Right kidney (tissue), 9 donors: ENCODE results near the gene ST6GAL1.
"Not testable (repeated sequence)": the region's sequence is repeated elsewhere in the genome, so short reads cannot be mapped to it uniquely, and the experiment has no call there.

ENCODE experiments used
- DNase-seq: peaks from one replicate; pipeline ENCODE4 v3.0.0-alpha.2; 2016
- long read RNA-seq, 8 donors: transcript quantifications; one replicate each; lab custom pipeline, GENCODE V29; 2026

The ST6GAL1 gene
- long read RNA-seq, donor 1, full-length matches to known transcripts, result 8 of 57 reads
- long read RNA-seq, donor 1, partial matches to known transcripts, result 10 of 57 reads
- long read RNA-seq, donor 1, other reads (novel, unspliced or antisense), result 39 of 57 reads
- long read RNA-seq, donor 2, full-length matches to known transcripts, result 8 of 8 reads
- long read RNA-seq, donor 2, partial matches to known transcripts, result 0 of 8 reads
- long read RNA-seq, donor 2, other reads (novel, unspliced or antisense), result 0 of 8 reads
- long read RNA-seq, donor 3, full-length matches to known transcripts, result 6 of 6 reads
- long read RNA-seq, donor 3, partial matches to known transcripts, result 0 of 6 reads
- long read RNA-seq, donor 3, other reads (novel, unspliced or antisense), result 0 of 6 reads
- long read RNA-seq, donor 4, full-length matches to known transcripts, result 11 of 43 reads
- long read RNA-seq, donor 4, partial matches to known transcripts, result 5 of 43 reads
- long read RNA-seq, donor 4, other reads (novel, unspliced or antisense), result 27 of 43 reads
- long read RNA-seq, donor 5, full-length matches to known transcripts, result 9 of 66 reads
- long read RNA-seq, donor 5, partial matches to known transcripts, result 5 of 66 reads
- long read RNA-seq, donor 5, other reads (novel, unspliced or antisense), result 52 of 66 reads
- long read RNA-seq, donor 6, full-length matches to known transcripts, result 7 of 126 reads
- long read RNA-seq, donor 6, partial matches to known transcripts, result 97 of 126 reads
- long read RNA-seq, donor 6, other reads (novel, unspliced or antisense), result 22 of 126 reads
- long read RNA-seq, donor 7, full-length matches to known transcripts, result 15 of 77 reads
- long read RNA-seq, donor 7, partial matches to known transcripts, result 5 of 77 reads
- long read RNA-seq, donor 7, other reads (novel, unspliced or antisense), result 57 of 77 reads
- long read RNA-seq, donor 8, full-length matches to known transcripts, result 11 of 43 reads
- long read RNA-seq, donor 8, partial matches to known transcripts, result 0 of 43 reads
- long read RNA-seq, donor 8, other reads (novel, unspliced or antisense), result 32 of 43 reads

GRCh38 chr3:186930143-186930640, at the start of gene ST6GAL1:
Gene ST6GAL1, plus strand, starts transcription at chr3:186930526. Its CDS starts 112,178 bp downstream, at chr3:187042704.
- DNase-seq, result peak; percentile 92

- DNase-seq, result no peak
Measured at GRCh38 chr3:186882150-186882524, 48.2 kb upstream of the ST6GAL1 start.

- DNase-seq, result no peak
Measured at GRCh38 chr3:186882881-186883685, 47.2 kb upstream of the ST6GAL1 start.

- DNase-seq, result no peak
Measured at GRCh38 chr3:186883686-186884058, 46.7 kb upstream of the ST6GAL1 start.

GRCh38 chr3:186884868-186885267, 45.5 kb upstream of the ST6GAL1 start:
- DNase-seq, result not testable (repeated sequence)

GRCh38 chr3:186886202-186886981, 43.9 kb upstream of the ST6GAL1 start:
- DNase-seq, result no peak

GRCh38 chr3:186887507-186887938, 42.8 kb upstream of the ST6GAL1 start:
- not testable (repeated sequence) for DNase-seq

GRCh38 chr3:186888569-186888968, 41.8 kb upstream of the ST6GAL1 start:
- no peak for DNase-seq

GRCh38 chr3:186889698-186890097, 40.6 kb upstream of the ST6GAL1 start:
- DNase-seq, result not testable (repeated sequence)

- DNase-seq, result no peak
Measured at GRCh38 chr3:186890911-186891310, 39.4 kb upstream of the ST6GAL1 start.

GRCh38 chr3:186893071-186893470, 37.3 kb upstream of the ST6GAL1 start:
- not testable (repeated sequence) for DNase-seq

GRCh38 chr3:186895406-186895805, 34.9 kb upstream of the ST6GAL1 start:
- DNase-seq, result no peak

- no peak for DNase-seq
Measured at GRCh38 chr3:186896006-186896405, 34.3 kb upstream of the ST6GAL1 start.

- peak; percentile 60 for DNase-seq
Measured at GRCh38 chr3:186896875-186897274, 33.5 kb upstream of the ST6GAL1 start.

GRCh38 chr3:186901135-186901734, 29.1 kb upstream of the ST6GAL1 start:
- DNase-seq, result no peak

GRCh38 chr3:186902154-186902553, 28.2 kb upstream of the ST6GAL1 start:
- no peak for DNase-seq

- DNase-seq, result no peak
Measured at GRCh38 chr3:186902713-186903112, 27.6 kb upstream of the ST6GAL1 start.

GRCh38 chr3:186903676-186904075, 26.6 kb upstream of the ST6GAL1 start:
- not testable (repeated sequence) for DNase-seq

GRCh38 chr3:186907075-186907474, 23.3 kb upstream of the ST6GAL1 start:
- not testable (repeated sequence) for DNase-seq

- no peak for DNase-seq
Measured at GRCh38 chr3:186909078-186909853, 21.1 kb upstream of the ST6GAL1 start.
